GM19043 (cell line): ENCODE results near the gene UBE2J2.
A peak's percentile ranks its signal among the peaks of the same experiment; 100 is the strongest.
"Not testable (repeated sequence)": the region's sequence is repeated elsewhere in the genome, so short reads cannot be mapped to it uniquely, and the experiment has no call there.

Source experiments
- ATAC-seq: cut with Tn5 transposase; IDR thresholded peaks from one replicate; pipeline ENCODE4 v1.9.1; 2021; ENCODE audit warnings: low read depth; ENCODE audit not compliant: unreplicated experiment

The UBE2J2 gene

GRCh38 chr1:1273512-1274298 is at the start of gene UBE2J2:
TSS of gene UBE2J2 (minus strand) at chr1:1273854. CDS start at chr1:1267992, 5,862 bp downstream.
- ATAC-seq: peak; percentile 74

- ATAC-seq: no peak
Measured at GRCh38 chr1:1322952-1323351, 49.3 kb upstream of the UBE2J2 start.

DNA sequence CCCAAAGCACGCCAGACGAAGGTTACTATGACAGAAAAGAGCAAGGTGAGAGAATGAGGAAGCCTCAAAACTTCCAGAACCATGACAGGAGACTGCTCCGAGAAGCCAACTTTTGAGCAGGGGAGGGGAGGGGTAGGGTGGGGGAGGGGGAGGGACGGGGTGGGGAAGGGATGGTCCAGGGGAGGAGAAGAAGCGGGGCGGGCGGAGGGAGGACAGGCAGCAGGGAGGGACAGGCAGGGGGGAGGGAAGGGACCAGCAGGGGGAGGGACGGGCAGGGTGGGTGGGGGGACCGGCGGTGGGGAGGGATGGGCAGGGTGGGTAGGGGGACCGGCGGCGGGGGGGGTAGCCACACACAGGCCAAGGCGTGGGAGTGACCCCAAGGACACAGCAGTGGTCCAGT is 48.8 kb upstream of the UBE2J2 start:
- no peak for ATAC-seq

DNA sequence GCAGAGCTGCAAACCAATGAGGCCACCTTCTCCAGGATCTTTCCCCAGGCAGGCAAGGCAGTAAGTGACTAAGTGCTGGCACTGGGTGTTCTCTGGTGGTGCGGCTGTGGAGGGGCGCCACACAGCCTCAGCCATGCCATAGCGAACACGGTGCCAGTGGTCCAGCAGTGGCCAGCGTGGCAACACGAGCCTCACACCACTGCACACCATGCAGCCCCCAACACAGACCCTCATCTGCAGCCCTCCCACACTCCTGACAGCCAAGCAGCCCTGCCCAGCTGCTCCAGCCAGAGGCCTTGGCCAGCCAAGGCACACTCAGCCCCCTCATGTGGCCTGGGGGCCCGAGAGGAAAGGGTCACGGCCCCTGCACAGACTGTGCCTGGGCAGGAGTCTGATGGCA is 47.8 kb upstream of the UBE2J2 start:
- ATAC-seq: no peak

DNA sequence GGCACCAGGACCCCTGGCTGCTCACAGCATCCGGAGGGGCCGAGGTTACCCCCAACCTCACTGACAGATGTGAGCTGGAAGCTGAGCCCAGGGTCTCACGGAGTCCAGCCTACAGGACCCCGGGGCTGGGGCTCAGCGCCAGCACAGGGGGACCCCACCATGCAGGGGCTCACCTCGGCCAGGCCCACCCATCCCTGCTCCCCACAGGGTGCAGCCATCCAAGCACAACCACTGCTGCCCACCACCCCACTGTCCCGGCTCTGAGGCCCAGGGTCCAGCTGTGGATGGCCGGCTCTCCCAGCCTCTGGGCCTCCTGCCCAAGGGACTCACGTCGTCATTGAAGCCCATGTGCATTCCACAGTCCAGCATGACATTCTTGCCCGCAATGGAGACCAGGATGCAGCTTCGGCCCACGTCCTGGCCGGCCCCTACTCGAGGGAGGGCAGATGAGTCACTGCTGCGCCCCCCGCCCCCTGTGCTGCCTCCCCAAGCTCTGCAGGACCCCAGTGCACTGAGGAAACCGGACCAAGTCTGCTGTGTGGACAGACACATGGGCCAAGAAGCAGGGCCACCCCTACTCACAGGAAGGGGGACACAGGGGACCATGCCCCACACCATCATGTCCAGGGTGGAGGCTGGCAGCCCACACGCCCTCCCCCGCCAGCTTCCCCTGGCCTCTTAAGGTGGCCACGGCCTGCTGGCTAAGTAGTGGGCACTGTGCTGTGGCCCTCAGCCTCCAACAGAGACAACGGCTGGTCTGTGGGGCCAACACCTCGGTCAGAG is 47.2 kb upstream of the UBE2J2 start:
- no peak for ATAC-seq

DNA sequence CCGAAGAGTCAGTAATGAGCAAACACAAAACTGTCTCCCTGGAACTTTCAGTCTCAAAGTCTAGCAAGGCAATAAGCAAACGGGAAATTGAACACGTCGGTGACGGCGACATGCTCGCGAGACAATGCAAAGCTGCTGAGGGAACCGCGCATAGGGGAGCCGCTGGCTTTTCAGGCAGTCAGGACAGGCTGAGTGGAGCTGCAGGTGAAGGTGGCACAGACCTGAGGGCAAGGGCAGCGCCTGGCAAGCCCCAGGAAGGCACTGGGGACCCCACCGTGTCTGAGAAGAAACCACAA is 45.9 kb upstream of the UBE2J2 start:
- ATAC-seq: no peak

GRCh38 chr1:1318777-1319645 is 45.4 kb upstream of the UBE2J2 start:
- ATAC-seq: no peak

DNA sequence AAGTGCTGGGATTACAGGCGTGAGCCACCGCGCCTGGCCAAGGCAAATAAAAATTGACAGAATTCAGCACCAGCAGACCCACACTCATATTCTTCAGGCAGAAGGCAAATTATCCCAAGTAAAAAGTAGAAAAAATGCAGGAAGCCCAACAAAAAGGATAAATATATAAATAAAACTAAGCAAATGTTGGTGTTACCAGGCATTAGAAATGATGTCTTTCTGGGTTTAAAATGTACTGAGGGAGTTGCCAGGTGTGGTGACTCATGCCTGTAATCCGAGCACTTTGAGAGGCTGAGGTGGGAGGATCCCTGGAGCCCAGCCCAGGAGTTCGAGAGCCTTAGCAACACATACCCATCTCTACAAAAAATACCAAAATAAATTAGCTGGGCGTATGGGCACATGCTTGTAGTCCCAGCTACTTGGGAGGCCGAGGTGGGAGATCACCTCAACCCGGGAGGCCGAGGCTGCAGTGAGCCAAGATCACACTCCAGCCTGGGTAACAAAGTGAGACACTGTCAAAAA is 44.5 kb upstream of the UBE2J2 start:
- ATAC-seq: no peak

DNA sequence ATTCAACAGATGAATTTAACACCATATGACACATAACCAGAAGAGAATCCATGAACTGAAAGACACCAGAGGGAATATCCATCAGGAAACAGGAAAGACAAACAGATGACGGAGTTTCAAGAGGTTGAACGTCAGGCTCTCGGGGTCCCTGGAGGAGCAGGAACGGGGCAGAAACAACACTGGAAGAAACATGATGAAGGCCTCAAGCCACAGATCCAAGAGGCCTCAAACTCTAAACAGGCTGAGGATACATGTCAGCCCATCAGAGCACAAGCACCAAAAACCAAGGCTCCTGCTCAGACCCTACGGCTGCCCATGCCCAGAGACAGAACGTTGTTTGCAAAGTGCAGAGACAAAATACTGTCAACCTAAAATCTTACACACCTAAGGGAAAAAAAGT is 43.8 kb upstream of the UBE2J2 start:
- ATAC-seq: no peak

- ATAC-seq: not testable (repeated sequence)
Measured at GRCh38 chr1:1316199-1316598, 42.5 kb upstream of the UBE2J2 start.

GRCh38 chr1:1315435-1315954 is 41.8 kb upstream of the UBE2J2 start:
- no peak for ATAC-seq

GRCh38 chr1:1314678-1315335 is 41.2 kb upstream of the UBE2J2 start:
- no peak for ATAC-seq

DNA sequence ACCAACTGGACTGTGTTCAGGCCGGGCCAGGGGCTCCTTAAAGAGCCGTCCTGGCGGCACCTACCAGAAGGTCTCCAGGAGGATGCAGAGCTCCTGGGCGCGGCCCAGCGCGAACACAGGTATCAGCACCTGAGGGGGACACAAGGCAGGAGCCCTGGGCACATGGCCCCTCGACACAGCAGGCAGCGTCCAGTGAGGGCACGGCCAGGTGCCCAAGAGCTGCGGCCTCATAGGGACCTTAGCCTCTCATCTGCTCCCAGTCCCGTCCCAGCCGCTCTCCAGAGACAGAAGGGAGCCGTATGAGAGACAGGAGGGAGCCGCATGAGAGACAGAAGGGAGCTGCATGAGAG is 40.6 kb upstream of the UBE2J2 start:
- no peak for ATAC-seq

GRCh38 chr1:1313500-1314236 is 40.0 kb upstream of the UBE2J2 start:
- no peak for ATAC-seq

DNA sequence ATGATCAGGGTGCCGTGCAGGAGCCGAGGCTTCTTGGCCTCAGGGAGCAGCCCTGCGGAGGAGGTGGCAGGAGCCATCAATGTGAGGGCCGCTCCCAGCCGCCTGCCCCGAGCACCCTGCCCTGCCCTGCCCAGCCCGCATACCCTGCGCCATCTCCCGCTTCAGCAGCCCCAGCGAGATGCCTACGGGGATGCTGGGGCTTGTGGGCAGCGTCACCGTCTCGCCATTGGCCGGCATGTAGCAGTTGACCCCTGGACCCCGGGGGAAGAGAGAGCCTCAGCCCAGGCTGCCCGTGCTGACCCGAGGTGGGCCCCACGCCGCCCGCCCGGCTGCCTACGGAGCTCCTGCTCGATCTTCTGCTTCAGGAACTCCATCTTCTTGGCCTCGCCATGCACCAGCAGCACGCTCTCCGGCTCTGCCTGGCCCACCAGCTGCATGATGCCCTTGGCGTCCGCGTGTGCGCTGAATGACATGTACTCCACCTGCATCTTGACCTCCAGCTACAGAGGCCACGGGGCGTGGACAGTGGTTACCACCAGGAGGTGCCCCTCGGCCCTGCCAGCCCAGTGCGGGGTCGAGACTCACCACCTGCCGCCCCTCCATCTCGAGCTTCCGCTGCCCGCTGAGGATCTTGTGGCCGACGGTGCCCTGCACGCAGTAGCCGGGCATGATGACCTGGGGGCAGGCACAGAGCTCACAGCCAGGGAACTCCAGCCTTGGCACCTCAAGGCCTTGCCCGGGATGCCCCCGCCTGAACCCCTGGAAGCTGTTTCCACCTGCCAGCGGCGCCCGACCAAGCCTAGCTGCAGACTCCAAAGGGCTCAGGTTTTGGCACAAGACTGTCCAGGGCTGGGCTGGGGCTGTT is 39.0 kb upstream of the UBE2J2 start:
- ATAC-seq: no peak

DNA sequence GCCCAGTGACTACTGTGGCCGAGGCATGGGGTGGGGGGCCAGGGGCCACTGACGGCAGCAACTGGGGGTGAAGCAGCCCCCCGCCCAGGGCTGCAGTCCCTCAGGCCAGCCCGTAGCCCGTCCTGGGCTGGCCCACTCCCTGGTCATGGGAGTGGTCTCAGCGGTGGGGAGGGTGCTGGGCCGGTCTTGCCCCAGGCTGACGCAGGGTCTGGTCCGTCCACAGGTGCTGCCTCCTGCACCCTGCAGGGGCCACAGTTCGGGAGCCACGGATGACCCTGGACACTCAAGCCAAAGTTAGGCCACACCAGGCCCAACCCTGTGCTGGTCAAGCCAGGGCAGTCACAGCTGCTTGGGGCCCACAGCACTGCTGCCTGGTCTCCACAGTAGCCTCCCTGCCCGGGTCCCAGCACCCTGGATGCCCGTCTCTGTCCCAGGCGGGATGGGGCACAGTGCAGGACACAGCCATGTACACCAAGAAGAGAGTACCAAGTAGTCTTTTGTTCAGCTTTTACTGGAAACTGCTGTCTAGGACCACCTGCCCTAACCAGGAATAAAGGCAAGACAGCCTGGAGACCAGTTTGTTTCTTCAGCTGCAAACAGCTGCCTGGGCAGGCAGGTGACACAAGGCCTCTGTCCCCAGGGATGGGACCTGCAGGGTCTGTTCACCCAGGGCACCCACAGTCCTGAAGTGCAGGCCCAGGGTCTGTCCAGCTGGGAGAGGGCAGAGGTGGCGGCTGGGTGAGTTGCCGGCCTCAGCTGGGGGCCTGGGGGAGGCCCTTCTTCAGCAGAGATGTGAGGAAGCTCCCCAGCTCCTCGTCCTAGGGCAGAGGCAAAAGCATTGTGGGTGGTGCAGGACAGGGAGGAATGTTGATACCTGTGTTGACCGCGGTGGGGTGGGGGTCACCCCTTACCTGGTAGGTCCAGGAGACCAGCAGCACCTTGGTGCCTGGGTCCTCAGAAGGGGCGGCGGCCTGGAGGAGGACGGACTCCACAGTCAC is 37.8 kb upstream of the UBE2J2 start:
- ATAC-seq: no peak

DNA sequence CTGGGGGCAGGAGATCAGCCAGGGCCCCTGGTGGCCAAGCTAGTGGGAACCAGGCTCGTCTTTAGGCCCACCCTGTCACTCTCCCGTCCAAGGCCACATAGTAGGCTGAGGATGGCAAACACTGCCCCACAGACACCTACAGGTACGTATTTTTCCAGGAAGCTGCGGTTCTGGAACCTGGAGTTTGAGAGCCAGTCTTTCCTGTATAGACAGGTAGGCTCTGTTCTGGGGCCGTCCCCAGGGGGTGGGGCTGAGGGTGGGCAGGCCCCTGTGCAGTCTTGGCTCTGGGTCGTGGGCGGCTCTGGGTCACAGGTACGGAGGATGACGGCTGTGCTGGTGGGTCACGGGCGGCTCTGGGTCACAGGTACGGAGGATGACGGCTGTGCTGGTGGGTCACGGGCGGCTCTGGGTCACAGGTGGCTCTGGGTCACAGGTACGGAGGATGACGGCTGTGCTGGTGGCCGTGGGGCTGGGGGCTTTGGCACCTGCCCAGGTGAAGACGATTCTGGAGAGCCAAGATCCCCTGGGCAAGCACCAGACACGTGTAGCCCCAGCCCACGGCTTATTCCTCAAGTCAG is 36.9 kb upstream of the UBE2J2 start:
- ATAC-seq: no peak
